Measurements from ENCODE around the gene PLAAT3. TPM values are rescaled to one million over a fixed set of nuclear protein-coding genes. Genes with fewer than 3 reads are reported as not detected.

Gene PLAAT3
- total RNA-seq, 1 experiment from 2014 or later: 3.6 TPM

DNA sequence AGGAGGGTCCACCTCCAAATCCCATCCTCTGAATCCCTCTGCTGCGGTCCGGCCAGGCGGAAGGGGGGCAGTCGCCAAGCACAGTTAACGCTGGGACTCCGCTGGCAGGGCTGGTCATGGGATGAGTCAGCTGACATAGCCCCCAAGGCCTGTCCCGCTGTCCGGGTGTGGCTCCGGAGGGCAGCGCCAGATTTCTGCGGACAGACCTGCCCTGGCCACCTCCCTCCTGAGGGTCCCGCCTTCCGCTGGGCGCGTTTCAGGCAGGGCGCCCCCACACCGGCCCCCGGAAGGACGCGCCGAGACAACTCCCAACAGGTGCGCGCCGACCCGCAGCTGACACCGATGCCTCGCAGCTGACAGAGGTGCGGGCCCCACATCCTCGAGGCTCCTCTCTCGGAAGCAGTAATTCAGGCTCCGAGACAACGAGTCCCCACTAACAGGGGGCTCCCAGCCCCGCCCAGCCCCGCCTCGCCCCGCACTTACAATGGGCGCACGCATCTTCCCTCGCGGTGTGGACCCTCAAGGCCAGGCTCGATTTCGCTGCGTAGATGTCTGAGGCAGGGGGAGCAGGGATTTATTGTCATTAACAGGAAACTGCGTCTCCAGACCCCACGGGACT is 607 bp downstream of the PLAAT3 start:
- TF ChIP-seq, protein P1, sequence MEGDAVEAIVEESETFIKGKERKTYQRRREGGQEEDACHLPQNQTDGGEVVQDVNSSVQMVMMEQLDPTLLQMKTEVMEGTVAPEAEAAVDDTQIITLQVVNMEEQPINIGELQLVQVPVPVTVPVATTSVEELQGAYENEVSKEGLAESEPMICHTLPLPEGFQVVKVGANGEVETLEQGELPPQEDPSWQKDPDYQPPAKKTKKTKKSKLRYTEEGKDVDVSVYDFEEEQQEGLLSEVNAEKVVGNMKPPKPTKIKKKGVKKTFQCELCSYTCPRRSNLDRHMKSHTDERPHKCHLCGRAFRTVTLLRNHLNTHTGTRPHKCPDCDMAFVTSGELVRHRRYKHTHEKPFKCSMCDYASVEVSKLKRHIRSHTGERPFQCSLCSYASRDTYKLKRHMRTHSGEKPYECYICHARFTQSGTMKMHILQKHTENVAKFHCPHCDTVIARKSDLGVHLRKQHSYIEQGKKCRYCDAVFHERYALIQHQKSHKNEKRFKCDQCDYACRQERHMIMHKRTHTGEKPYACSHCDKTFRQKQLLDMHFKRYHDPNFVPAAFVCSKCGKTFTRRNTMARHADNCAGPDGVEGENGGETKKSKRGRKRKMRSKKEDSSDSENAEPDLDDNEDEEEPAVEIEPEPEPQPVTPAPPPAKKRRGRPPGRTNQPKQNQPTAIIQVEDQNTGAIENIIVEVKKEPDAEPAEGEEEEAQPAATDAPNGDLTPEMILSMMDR (IDR thresholded peaks at IDR 0.05; ENCODE audit: unreplicated experiment): no peak
- BruUV-seq (replicated peaks): no TSS peak
- no peak for DNase-seq (ENCODE audit: unreplicated experiment)
- Mint-ChIP-seq H3K27ac (ENCODE audit: low read depth, unreplicated experiment) (no peak overlapping the region), H3K4me1 (ENCODE audit: insufficient read depth, unreplicated experiment) (peaks cover 22% of the 10 kb centered on the region), H3K36me3 (ENCODE audit: insufficient read depth, unreplicated experiment) (no peaks in the 10 kb centered on the region), H3K27me3 (ENCODE audit: insufficient read depth, unreplicated experiment) (no peaks in the 10 kb centered on the region), H3K9me3 (ENCODE audit: unreplicated experiment) (no peaks in the 10 kb centered on the region), H3K4me3 (ENCODE audit: unreplicated experiment) (peak overlapping the region; percentile 73)
- POLR2A ChIA-PET: interaction anchor here (0.6 kb wide), 1 partner anchor 9 kb away, joined by 3 read pairs; no protein-coding TSS in a partner anchor
- intact Hi-C loops (cut with micrococcal nuclease): no loop called here
- CTCF ChIA-PET: interaction anchor here (0.5 kb wide), 1 partner anchor 24 kb away, joined by 4 read pairs; no protein-coding TSS in a partner anchor

DNA sequence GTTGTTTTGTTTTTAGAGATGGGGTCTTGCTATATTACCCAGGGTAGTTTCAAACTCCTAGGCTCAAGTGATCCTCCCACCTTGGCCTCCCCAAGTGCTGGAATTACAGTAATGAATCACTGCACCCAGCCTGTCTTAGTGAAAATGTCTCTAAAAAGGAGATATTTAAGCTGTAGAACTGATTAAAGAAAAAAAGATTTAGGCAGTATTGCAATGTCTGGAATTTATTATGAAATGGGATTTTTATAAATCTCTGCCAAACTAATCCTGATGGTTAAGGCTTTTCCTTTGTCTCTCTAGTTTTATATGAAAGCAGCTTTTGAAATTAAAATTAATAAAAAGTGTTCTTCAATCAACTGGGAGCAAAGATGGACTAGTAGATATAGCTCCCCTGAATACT is 2.1 kb downstream of the PLAAT3 start:
- Mint-ChIP-seq H3K4me1 (ENCODE audit: insufficient read depth, unreplicated experiment) (peaks cover 32% of the 10 kb centered on the region), H3K27ac (ENCODE audit: low read depth, unreplicated experiment) (no peak overlapping the region), H3K36me3 (ENCODE audit: insufficient read depth, unreplicated experiment) (no peaks in the 10 kb centered on the region), H3K9me3 (ENCODE audit: unreplicated experiment) (no peaks in the 10 kb centered on the region), H3K4me3 (ENCODE audit: unreplicated experiment) (no peak overlapping the region), H3K27me3 (ENCODE audit: insufficient read depth, unreplicated experiment) (no peaks in the 10 kb centered on the region)
- DNase-seq (ENCODE audit: unreplicated experiment): no peak
- ChIA-PET CTCF (no interaction called here), POLR2A (no interaction called here)
- no TSS peak for BruUV-seq (replicated peaks)
- intact Hi-C loops (cut with micrococcal nuclease): no loop called here
- TF ChIP-seq, protein P1 (IDR thresholded peaks at IDR 0.05; ENCODE audit: unreplicated experiment): no peak

DNA sequence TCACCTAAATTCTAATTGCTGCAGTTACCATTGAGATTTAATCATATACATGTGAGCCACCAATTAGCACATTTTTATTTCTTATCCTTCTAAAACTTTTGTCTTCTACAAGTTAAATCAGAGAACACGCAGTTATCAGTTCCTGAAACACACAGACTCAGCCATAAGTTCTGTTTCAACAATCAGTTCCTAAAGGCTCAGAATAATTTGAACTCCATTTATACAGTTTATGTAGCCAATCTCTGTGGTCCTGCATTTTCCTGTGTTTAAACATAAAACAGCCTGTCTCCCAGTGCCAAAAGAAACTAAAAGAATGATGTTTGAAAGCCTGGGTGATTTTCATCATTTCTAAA is 2.9 kb downstream of the PLAAT3 start:
- no peaks in the 10 kb centered on the region for H3K27me3 Mint-ChIP-seq (ENCODE audit: insufficient read depth, unreplicated experiment)
- BruUV-seq (replicated peaks): no TSS peak
- DNase-seq (ENCODE audit: unreplicated experiment): no peak
- H3K4me3 Mint-ChIP-seq (ENCODE audit: unreplicated experiment): no peak overlapping the region
- intact Hi-C loops (cut with micrococcal nuclease): no loop called here
- no peak overlapping the region for H3K27ac Mint-ChIP-seq (ENCODE audit: low read depth, unreplicated experiment)
- POLR2A ChIA-PET: no interaction called here
- TF ChIP-seq, protein P1 (IDR thresholded peaks at IDR 0.05; ENCODE audit: unreplicated experiment): no peak
- H3K36me3 Mint-ChIP-seq (ENCODE audit: insufficient read depth, unreplicated experiment): no peaks in the 10 kb centered on the region
- CTCF ChIA-PET: no interaction called here
- H3K9me3 Mint-ChIP-seq (ENCODE audit: unreplicated experiment): no peaks in the 10 kb centered on the region
- H3K4me1 Mint-ChIP-seq (ENCODE audit: insufficient read depth, unreplicated experiment): peaks cover 32% of the 10 kb centered on the region

DNA sequence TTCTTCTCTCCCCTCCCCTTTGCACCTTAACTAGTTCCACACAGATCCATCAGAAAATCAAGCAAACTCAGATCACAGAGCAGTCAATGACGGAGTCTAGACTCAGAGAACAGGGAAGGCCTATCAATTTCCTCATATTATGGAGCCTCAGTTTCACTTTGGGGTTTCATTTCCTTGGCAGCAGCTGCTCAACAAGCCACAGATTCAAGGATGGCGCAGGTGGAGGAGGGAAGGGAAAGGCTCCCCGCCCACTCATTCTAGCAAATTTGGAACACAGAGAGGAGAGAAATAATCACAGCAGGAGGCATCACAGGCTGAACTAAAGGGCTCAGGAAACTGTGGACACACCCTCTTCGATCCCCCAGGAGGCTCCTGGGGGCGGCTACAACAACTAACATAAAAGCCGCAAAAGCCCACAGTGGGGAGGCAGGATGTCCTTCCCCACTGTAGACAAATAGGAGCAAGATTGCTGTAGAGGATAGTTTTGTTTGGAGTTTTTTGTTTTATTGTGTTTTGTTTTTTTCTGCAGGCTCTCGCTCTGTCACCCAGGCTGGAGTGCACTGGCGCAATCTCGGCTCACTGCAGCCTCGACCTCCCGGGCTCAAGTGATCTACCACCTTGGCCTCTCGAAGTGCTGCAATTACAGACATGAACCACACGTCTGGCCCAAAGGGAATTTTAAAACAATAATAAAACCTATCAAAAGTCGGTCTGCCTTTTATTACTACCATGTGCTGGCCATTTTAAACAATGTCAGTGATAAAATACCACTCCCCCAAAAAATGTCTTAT is 3.4 kb downstream of the PLAAT3 start:
- BruUV-seq (replicated peaks): no TSS peak
- peak overlapping the region; percentile 59 for H3K27ac Mint-ChIP-seq (ENCODE audit: low read depth, unreplicated experiment)
- TF ChIP-seq, protein P1 (IDR thresholded peaks at IDR 0.05; ENCODE audit: unreplicated experiment): no peak
- ChIA-PET CTCF (no interaction called here), POLR2A (no interaction called here)
- intact Hi-C loops (cut with micrococcal nuclease): no loop called here
- no peak for DNase-seq (ENCODE audit: unreplicated experiment)
- H3K4me3 Mint-ChIP-seq (ENCODE audit: unreplicated experiment): no peak overlapping the region
- no peaks in the 10 kb centered on the region for H3K27me3 Mint-ChIP-seq (ENCODE audit: insufficient read depth, unreplicated experiment)
- no peaks in the 10 kb centered on the region for H3K9me3 Mint-ChIP-seq (ENCODE audit: unreplicated experiment)
- no peaks in the 10 kb centered on the region for H3K36me3 Mint-ChIP-seq (ENCODE audit: insufficient read depth, unreplicated experiment)
- peaks cover 32% of the 10 kb centered on the region for H3K4me1 Mint-ChIP-seq (ENCODE audit: insufficient read depth, unreplicated experiment)
